Keratinocyte (primary cell): ENCODE results near the gene ATXN7L3B.

Source experiments
- CTCF ChIP-seq, 3 experiments: IDR thresholded peaks in 1 of 3; conservative IDR thresholded peaks in 1 of 3; optimal IDR thresholded peaks in 1 of 3; 2 replicates in 2 of 3; 3 replicates in 1 of 3; pipeline versions ENCODE3 to v1.5.1; 2011; ENCODE audit warnings: low read length in 3 of 3, mild to moderate bottlenecking in 3 of 3, moderate library complexity in 2 of 3, control low read depth in 1 of 3, inconsistent platforms in 1 of 3; ENCODE audit not compliant: insufficient read depth in 2 of 3; ENCODE audit errors: extremely low read depth in 1 of 3
- EZH2 ChIP-seq: IDR thresholded peaks from one replicate; pipeline ENCODE4 v1.6.1; 2012; ENCODE audit warnings: inconsistent platforms, mild to moderate bottlenecking, low read length, moderate library complexity

- TF ChIP-seq CTCF (optimal IDR thresholded peaks at IDR 0.05 in 1 of 3, IDR thresholded peaks at IDR 0.05 in 1 of 3, conservative IDR thresholded peaks at IDR 0.05 in 1 of 3; ENCODE audit: extremely low read depth in 1 of 3, insufficient read depth in 2 of 3, low read length in 3 of 3) (no peak), EZH2 (no peak)
Measured at GRCh38 chr12:74579446-74579845, 41.8 kb downstream of the ATXN7L3B start.
